Transverse colon (tissue), 3 donors: Measurements from ENCODE around the gene OOSP4A.

ENCODE experiments used
- CTCF ChIP-seq, 5 experiments: fragments of 200-600 bp in 3 of 5; fragments of 450-650 bp in 2 of 5; sonication (generic) in 3 of 5; IDR thresholded peaks; 1 replicate in 2 of 5; 2 replicates in 3 of 5; pipeline ENCODE4 v1.5.1; 2016 to 2017; ENCODE audit warnings: antibody characterized with exemption in 5 of 5, inconsistent platforms in 3 of 5, mild to moderate bottlenecking in 2 of 5, moderate library complexity in 1 of 5
- EP300 ChIP-seq: sonication (generic); formaldehyde crosslinking; IDR thresholded peaks from one replicate; pipeline ENCODE4 v1.6.1; 2017; ENCODE audit warnings: antibody characterized with exemption, low read depth
- POLR2A ChIP-seq: fragments of 450-650 bp; IDR thresholded peaks from one replicate; pipeline ENCODE4 v1.6.1; 2016; ENCODE audit warnings: antibody characterized with exemption, mild to moderate bottlenecking, moderate library complexity

- TF ChIP-seq POLR2A (no peak), CTCF (IDR thresholded peaks at IDR 0.05) (no peak), EP300 (no peak)
Measured at GRCh38 chr11:59931688-59932087, 32.1 kb upstream of the OOSP4A start.
